Chondrocyte (in vitro differentiated cells): Measurements from ENCODE around the gene PIK3CA. TPM values are rescaled to one million over a fixed set of nuclear protein-coding genes. Genes with fewer than 3 reads are reported as not detected.

ENCODE experiments used
- DNase-seq: peaks from one replicate; pipeline ENCODE4 v3.0.0; 2021; ENCODE audit warnings: mixed read lengths, low spot score
- H3K27ac Mint-ChIP-seq: one replicate; pipeline ENCODE4 v1.8.0; 2021; ENCODE audit warnings: mild to moderate bottlenecking, moderate library complexity, mixed read lengths; ENCODE audit not compliant: unreplicated experiment
- H3K27me3 Mint-ChIP-seq: 2 replicates; pipeline ENCODE4 v1.8.0; 2021; ENCODE audit warnings: low read depth, mixed read lengths
- H3K36me3 Mint-ChIP-seq: 2 replicates; pipeline ENCODE4 v1.8.0; 2021; ENCODE audit warnings: low read depth, mixed read lengths
- H3K4me1 Mint-ChIP-seq: 2 replicates; pipeline ENCODE4 v1.8.0; 2021; ENCODE audit warnings: low read depth, mild to moderate bottlenecking, mixed read lengths
- H3K4me3 Mint-ChIP-seq: one replicate; pipeline ENCODE4 v1.8.0; 2021; ENCODE audit warnings: mild to moderate bottlenecking, moderate library complexity, mixed read lengths; ENCODE audit not compliant: unreplicated experiment
- H3K9me3 Mint-ChIP-seq: 2 replicates; pipeline ENCODE4 v1.8.0; 2021; ENCODE audit warnings: low read depth, mixed read lengths
- CTCF ChIP-seq: fragments of 200-600 bp; sonication (generic); IDR thresholded peaks from 2 replicates; pipeline ENCODE4 v1.5.0; 2021; ENCODE audit warnings: antibody characterized with exemption, mild to moderate bottlenecking, moderate library complexity
- long read RNA-seq: library from polyadenylated mRNA; stranded (forward); transcript quantifications from one replicate; pipeline ENCODE4 v2.0.0, GENCODE V29; 2021
- total RNA-seq: library from RNA; stranded (reverse); gene quantifications from 3 replicates; pipeline ENCODE4 v1.2.1, GENCODE V29; 2021

PIK3CA gene
- total RNA-seq: 29.0 to 40.5 TPM (median 29.3 TPM) in 3 replicates
- long read RNA-seq, full-length matches to known transcripts: 25 of 29 reads
- long read RNA-seq, partial matches to known transcripts: 2 of 29 reads
- long read RNA-seq, other reads (novel, unspliced or antisense): 2 of 29 reads

GRCh38 chr3:179147873-179148615 lies at the start of gene PIK3CA:
TSS of gene PIK3CA (plus strand) at chr3:179148357. CDS start at chr3:179198826, 50,469 bp downstream.
- H3K27me3 Mint-ChIP-seq: no peaks in the 10 kb centered on the region
- peak within 1 kb of the TSS; percentile 82 for H3K4me3 Mint-ChIP-seq
- H3K9me3 Mint-ChIP-seq: no peaks in the 10 kb centered on the region
- H3K36me3 Mint-ChIP-seq: no peaks in the 10 kb centered on the region
- H3K27ac Mint-ChIP-seq: peak within 1 kb of the TSS; percentile 91
- no peak for TF ChIP-seq CTCF
- DNase-seq: peak; percentile 95
- peaks cover 45% of the 10 kb centered on the region for H3K4me1 Mint-ChIP-seq

- peak; percentile 76 for TF ChIP-seq CTCF
- peak overlapping the region; percentile 46 for H3K4me3 Mint-ChIP-seq
- H3K36me3 Mint-ChIP-seq: no peaks in the 10 kb centered on the region
- H3K9me3 Mint-ChIP-seq: no peaks in the 10 kb centered on the region
- DNase-seq: no peak
- peaks cover 7% of the 10 kb centered on the region for H3K4me1 Mint-ChIP-seq
- peak overlapping the region; percentile 42 for H3K27ac Mint-ChIP-seq
- H3K27me3 Mint-ChIP-seq: no peaks in the 10 kb centered on the region
Observed at GRCh38 chr3:179098388-179099077, 49.6 kb upstream of the PIK3CA start.

- H3K36me3 Mint-ChIP-seq: no peaks in the 10 kb centered on the region
- H3K4me1 Mint-ChIP-seq: peaks cover 7% of the 10 kb centered on the region
- no peak for DNase-seq
- no peak overlapping the region for H3K4me3 Mint-ChIP-seq
- no peaks in the 10 kb centered on the region for H3K9me3 Mint-ChIP-seq
- H3K27me3 Mint-ChIP-seq: no peaks in the 10 kb centered on the region
- no peak overlapping the region for H3K27ac Mint-ChIP-seq
- no peak for TF ChIP-seq CTCF
Observed at GRCh38 chr3:179100652-179101051, 47.5 kb upstream of the PIK3CA start.

- no peaks in the 10 kb centered on the region for H3K4me1 Mint-ChIP-seq
- no peak overlapping the region for H3K4me3 Mint-ChIP-seq
- no peak for TF ChIP-seq CTCF
- peaks cover 9% of the 10 kb centered on the region for H3K9me3 Mint-ChIP-seq
- H3K36me3 Mint-ChIP-seq: no peaks in the 10 kb centered on the region
- no peaks in the 10 kb centered on the region for H3K27me3 Mint-ChIP-seq
- no peak for DNase-seq
- H3K27ac Mint-ChIP-seq: no peak overlapping the region
Observed at GRCh38 chr3:179105881-179106280, 42.3 kb upstream of the PIK3CA start.

GRCh38 chr3:179107617-179108016 lies 40.5 kb upstream of the PIK3CA start:
- TF ChIP-seq CTCF: no peak

More at GRCh38 chr3:179107617-179108016, 40.5 kb upstream of the PIK3CA start:
- no peaks in the 10 kb centered on the region for H3K4me1 Mint-ChIP-seq
- H3K9me3 Mint-ChIP-seq: peaks cover 9% of the 10 kb centered on the region
- no peaks in the 10 kb centered on the region for H3K36me3 Mint-ChIP-seq
- H3K4me3 Mint-ChIP-seq: no peak overlapping the region
- no peak for DNase-seq
- no peaks in the 10 kb centered on the region for H3K27me3 Mint-ChIP-seq
- no peak overlapping the region for H3K27ac Mint-ChIP-seq
